HG03460 (cell line): ENCODE measurements around the gene NEUROG1.
"Not testable (repeated sequence)": the region's sequence is repeated elsewhere in the genome, so short reads cannot be mapped to it uniquely, and the experiment has no call there.

ENCODE experiments used
- ATAC-seq: cut with Tn5 transposase; IDR thresholded peaks from one replicate; pipeline ENCODE4 v1.9.1; 2021; ENCODE audit not compliant: unreplicated experiment

The NEUROG1 gene

GRCh38 chr5:135495531-135495930, 40.2 kb downstream of the NEUROG1 start:
- ATAC-seq = not testable (repeated sequence)

- no peak for ATAC-seq
These were observed 41.6 kb downstream of the NEUROG1 start for GRCh38 chr5:135494196-135494595.

DNA sequence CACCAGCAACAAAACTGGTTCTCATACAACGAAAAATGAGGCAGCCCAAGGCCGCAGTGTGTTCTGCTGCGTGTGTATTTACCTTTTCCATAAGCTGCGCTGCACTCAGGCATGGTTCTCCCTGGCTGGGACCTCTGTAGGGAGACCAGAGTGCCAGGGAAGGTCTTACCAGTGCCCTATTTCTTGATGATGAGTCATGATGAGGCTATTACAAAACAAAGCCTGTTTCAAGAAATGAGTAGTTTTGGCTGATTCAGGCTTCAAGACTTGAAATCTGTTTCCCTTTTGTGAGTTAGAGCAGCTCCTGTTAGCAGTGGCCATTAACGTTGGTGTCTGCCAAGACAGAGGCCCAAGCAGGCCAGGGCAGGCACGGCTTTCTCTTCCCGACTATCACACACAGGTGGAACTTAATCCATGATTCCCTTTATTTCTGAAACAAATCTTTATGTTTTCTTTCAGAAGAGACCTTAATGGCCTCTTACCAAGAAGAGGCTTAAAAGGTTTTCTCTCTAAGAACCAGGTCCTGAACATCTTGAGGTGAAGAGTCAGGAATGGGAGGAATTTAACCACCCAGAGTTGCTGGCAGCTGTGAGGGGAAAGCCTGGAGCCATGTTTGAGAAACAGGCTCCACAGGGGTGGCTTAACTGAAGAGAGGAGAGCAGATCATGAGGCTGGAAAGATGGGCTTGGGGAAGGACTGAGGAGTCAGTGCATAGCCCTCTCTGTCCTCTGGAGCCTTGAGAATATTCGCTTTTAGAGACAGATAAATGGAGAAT, 42.2 kb downstream of the NEUROG1 start:
- no peak for ATAC-seq

- no peak for ATAC-seq
These were observed 43.5 kb downstream of the NEUROG1 start for GRCh38 chr5:135492319-135492626.

GRCh38 chr5:135491552-135492318, 44.0 kb downstream of the NEUROG1 start:
- ATAC-seq = no peak

DNA sequence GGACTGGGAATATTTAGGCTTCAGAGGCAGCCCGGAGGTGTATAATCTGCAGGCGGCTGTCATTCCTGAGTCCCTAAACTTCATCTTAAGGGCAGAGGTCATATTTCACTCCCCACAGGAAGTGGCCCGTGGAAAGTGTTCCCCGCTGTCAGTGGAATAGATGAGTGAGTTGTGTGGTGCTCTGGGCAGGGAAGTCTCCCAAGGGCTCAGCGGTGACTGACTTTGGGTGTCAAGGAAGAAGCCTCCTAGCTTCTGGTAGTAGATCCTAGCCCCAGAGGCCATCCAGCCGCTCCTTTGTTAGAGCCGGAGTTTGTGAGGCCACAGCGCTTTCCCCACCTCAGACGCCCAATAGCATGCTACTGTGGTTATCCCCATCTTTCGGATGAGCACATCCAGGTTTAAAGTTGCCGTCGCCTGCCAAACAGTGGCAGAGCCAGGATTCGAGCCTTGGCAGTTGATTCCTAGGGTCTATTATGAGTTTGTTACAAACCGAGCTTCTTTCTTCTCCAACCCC, 44.7 kb downstream of the NEUROG1 start:
- no peak for ATAC-seq

DNA sequence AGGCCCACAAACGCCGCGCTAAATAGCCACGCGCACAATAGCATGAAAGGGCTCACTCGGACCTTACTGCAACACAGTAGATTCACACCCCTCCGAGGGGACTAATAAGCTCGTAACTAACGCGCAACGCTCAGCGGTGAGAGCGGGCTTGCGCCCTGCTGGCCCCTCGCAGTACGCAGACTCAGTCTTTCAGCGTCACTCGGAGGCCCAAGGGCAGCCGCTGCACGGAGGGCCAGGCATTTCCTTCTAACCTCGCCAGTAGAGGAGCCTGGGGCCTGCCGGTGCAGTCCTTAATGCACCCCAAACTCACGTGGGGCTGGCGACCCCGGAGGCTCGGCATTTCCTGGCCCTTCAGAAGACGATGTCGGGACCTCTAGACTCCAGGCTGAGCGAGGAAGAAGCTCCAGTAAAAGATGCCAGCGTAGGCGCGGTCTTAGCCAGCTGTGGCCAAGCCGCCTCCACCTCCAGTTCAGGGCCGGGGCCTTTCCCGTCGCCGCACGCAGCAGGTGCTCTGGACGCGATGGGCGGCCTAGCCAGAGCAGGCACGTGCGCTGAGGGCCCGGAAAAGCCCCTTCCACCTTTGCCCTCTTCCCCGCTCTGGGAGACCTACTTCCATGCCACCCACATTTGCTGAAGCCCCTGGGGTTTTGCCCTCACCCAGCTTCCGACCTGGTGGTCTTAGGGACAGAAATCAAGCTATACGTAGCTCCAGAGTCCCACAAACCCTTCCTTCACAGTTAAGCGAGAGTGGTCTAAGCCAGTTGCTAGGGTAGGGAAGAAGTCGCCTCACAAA, 45.3 kb downstream of the NEUROG1 start:
- ATAC-seq = no peak

DNA sequence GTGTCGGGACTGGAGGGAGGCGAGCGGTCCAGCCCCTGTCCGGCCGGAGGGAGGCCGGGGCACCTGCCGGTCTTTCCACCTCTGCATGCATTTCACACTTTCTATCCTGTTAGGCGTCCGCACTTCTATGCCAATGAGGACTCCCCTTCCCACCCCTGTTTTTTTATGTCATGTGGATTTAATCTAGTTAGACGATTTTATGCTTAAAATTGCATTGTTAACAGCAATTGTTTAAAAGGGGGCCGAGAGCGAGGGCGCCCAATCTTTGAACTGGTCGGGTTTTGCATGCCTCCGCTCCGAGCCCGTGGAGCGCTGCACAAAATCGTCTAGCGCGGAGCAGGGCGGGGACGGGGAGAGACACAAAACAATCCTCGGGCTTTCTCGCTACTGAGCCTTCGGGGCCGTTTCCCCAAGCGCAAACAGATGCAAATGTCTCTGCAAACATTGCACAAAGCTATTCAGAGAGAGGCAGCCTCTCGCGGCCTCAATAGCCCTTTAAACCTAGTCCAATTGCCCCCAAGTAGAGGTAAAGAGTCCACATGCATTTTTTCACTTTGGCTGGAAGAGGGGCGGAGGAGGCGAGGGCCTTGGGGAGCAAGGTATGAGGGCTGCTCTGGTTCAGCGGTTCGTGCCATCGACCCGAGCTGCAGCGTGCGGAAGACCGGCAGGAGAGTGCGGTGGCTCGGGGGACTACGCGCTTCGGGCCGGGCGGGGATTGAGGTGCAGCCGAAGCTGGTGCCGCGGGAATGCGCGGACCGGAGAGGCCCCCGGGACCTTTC, 46.1 kb downstream of the NEUROG1 start:
- ATAC-seq = no peak

DNA sequence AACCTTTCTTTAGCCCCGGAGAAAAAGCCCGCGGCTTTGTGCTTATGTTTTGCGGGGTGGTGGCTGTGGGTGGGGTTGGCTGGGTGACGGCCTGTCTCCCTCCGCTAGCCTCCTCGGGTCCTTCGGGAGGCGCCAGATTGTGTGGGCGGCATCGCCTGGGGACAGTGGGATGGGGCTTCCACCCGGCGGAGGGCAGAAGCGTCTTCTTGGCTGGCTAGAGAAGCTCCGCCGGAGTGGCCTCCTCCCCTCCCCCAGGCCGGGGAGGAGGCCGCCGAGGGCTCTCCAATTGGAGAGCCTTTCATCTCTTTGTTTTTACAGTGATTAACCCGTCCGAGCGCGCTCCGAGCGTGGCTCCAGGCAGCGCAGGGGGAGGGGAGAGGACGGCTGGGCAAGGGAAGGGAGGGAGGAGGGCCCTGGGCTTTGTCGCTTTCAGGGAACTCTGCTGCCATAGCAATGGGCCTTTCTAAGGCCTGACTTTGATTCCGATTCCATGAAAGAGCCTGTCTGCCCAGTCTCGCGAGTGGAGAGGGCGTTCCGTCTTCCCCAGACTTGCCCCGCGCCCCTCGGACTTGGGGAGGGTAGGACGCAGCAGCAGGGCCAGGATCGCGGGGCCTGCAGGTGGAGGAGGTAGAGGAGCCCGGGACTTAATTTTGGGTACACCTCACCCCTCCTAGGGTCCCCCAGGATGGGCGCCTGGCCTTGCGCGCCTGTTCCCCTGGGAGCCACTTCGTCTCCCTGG, 46.9 kb downstream of the NEUROG1 start:
- ATAC-seq = no peak

DNA sequence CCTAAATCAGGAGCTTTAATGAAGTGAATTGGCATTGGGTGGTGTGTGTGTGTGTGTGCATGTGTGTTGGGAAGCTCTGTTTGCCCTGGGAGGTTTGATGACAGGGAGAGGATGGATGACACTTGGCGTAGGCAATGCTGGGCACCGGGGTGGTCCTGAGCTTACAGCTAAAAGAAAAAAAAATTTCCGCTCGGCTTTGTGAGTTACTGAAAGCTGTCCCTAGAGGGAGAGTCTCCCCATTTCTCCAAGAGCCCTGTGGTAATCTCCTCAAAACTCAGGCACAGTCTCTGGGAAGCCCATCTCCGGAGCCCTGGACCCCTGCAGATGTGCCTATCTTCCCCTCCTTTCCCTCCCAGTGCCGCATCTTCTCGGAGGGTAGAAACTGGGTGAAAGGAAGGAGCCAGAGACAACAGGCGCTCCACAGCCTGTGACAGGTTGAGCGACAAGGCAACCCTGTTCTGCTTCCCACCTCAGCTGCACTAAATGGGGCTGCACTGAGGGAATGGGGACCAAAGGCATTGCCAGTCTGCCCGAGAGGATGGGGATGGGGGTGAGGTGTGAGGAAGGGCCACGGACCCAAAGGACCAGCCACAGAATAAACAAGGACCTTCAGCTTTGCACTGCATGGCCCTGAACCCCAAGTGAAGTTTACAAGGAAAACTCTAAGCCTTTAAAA, 47.8 kb downstream of the NEUROG1 start:
- no peak for ATAC-seq

DNA sequence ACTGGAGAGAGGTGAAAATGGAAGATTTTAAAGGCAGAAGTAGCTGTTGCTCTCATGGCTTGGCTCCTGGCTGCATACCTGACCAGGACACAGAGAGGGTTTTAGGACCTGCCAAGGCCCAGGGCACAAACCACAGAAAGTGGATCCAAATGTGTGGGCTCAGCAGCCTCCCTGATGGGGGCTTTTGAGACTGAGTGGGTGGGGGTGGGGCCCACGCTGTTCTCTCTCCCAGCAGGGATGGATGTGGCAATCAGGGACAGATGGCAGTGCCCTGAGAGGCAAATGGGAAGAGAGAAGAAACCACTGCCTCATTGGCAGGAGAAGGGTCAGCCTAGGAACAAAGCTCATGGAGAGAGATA, 48.7 kb downstream of the NEUROG1 start:
- no peak for ATAC-seq

DNA sequence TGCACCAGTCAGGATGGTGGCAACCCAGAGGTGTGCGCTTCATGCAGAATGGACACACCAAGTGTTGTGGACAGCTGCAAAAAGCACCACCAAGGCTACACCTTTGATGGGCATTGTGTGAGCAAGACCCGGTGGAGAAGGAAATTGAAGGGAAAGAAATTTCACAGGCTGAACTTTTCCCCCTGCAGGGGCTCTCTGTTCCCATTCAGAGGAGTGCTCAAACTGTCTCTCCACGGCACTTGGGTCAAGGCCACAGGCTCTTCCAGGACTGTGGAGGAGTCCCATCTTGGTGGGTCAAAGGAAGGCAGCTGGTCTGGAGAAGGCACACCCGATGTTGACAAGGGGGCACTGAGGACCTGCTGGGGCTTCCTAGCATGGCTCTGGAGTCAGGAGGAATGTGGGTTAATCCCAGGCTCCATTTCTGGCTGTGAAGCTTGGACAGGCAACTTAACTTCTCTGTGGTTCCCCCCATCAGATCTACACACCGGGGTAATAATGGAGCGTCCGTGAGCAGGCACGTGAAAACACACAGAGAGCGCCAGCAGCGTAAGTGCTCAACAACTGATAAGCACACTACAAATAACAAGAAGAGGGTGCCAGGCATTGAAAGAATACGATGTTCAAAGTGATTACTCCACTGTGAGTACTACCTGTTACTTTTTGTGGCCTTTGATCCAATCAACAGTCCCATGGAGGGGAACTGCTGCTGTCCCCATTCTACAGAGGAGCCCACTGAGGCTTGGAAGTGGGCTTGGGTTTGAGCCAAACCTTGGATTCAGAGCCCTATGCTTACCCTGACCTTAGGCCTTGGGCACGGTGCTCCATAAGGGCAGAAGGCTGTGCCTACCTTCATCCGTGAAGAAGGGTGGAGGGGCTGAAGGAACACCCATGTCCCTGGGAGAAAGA, 49.4 kb downstream of the NEUROG1 start:
- no peak for ATAC-seq

- ATAC-seq = no peak
These were observed 51.1 kb downstream of the NEUROG1 start for GRCh38 chr5:135484674-135485086.
